ENCODE data around the gene RBM19.

RBM19 gene

DNA sequence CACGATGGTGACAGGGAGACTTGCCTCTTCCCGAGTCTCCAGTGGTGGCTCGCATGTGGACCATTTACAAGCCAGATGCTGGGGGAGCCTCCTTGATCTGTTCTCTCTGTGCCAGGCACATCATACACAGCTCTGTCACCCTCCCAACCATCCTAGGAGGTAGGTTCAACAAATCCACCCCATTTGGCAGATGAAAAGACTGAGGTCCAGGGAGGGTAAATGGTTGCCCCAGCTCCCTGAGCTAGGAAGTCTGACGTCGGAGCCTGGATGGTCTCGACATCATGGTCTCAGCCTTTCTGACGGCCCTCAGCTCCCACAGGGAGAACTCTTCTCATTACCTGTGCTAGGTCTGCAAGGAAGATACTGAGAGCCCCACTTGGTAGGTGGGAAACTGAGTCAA lies 189.6 kb downstream of the RBM19 start:
- no peak for DNase-seq (ENCODE audit: low read depth in 2 of 2)

DNA sequence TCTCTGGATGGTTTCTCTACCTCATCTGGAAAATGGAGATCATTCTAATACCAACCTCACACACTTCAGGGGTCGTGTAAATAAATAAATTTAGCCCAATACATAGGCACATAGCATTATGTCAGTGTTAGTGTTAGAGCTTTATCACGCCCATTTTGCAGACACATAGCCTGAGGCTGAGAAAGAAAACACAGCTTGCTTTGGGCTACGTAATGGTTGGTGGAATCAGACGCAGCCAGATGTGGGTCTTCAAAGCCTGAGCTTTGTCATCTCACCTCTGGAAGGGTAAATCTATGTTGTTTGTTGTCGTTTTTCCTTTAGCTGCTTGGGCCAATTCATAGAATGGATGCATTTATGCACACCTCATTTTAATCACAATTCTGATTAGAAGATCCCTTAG lies 191.6 kb downstream of the RBM19 start:
- no peak for DNase-seq (ENCODE audit: low read depth in 2 of 2)

DNA sequence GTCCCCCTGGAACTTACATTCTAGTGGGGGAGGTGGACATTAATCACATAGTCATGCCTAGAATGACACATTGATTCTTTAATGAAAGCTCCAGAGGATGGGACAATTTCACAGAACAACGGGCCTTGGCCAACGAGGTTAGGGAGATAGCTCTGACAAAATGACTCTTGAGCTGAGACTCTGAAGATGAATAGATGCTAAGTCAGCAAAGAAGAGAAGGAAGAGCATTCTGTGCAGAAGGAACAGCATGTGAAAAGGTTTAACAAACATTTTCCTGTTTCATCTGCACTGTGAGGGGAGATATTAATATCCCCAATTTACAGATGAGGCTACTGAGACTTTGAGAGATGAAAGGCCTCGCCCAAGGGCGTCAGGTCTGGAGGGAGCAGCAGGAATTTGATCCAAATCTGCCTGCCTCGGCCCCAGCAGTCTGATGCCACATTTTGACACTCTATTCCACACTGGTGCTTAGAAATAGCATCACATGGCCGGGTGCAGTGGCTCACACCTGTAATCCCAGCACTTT lies 193.6 kb downstream of the RBM19 start:
- no peak for DNase-seq (ENCODE audit: low read depth in 2 of 2)

DNA sequence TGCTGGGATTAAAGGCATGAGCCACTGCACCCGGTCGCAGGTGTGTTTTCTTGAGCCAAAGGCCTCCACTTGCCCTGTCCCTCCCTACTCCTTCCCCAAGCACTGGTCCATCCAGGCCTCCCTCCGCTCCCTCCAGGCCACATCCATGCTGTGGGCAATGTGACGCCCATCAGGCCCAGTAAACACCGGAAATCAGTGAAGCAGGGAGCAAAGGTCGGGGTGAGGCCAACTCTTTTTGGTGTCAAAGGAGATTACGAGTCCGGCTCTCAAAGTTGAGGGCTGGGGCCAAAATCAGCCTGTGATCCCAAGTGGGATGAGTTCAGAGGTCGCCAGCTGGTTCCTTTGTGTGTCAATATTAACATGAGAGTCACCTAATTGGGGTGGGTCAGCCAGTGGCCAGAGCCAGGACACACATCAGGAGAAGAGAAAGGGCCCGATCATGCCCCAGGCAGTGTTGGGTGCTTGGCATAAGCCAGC lies 195.7 kb downstream of the RBM19 start:
- DNase-seq (ENCODE audit: low read depth in 2 of 2): no peak

DNA sequence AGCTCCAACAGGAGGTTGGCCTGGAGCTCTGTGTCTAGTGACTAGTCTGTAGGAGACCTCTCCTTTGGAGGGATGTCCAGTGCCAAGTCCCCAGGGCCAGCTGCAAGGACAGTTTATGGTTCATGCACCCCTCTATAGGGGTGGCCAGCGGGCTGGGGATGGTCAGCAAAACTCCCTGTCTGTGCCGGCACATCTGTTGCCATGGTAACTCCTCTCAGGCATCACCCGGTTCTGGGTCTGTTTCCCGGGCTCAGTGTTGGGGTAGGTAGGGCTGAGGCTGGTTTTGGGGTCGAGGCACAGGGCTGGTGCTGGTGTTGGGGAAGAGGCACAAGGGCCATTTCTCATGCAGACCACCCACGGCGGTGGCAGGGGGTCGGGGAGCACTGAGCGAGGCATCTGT lies 196.8 kb downstream of the RBM19 start:
- no peak for DNase-seq (ENCODE audit: low read depth in 2 of 2)

DNA sequence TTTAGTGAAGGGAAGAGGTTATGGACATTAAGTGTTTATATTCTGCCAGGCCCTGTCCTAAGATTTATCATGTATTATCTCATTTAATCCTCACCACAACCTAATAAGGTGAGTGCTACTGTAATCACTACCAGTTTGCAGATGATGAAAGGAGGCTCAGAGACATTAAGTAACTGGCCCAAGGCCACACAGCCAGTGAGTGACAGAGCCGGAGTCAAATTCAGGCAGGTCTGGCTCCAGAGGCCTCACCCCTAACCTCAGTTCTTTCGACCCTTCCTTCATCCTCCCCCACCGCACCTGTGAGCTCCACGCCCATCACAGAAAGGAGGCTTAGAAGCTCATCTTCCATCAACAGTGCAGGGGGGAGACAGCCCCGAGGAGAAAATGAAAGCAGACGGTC lies 197.3 kb downstream of the RBM19 start:
- DNase-seq (ENCODE audit: low read depth in 2 of 2): no peak

DNA sequence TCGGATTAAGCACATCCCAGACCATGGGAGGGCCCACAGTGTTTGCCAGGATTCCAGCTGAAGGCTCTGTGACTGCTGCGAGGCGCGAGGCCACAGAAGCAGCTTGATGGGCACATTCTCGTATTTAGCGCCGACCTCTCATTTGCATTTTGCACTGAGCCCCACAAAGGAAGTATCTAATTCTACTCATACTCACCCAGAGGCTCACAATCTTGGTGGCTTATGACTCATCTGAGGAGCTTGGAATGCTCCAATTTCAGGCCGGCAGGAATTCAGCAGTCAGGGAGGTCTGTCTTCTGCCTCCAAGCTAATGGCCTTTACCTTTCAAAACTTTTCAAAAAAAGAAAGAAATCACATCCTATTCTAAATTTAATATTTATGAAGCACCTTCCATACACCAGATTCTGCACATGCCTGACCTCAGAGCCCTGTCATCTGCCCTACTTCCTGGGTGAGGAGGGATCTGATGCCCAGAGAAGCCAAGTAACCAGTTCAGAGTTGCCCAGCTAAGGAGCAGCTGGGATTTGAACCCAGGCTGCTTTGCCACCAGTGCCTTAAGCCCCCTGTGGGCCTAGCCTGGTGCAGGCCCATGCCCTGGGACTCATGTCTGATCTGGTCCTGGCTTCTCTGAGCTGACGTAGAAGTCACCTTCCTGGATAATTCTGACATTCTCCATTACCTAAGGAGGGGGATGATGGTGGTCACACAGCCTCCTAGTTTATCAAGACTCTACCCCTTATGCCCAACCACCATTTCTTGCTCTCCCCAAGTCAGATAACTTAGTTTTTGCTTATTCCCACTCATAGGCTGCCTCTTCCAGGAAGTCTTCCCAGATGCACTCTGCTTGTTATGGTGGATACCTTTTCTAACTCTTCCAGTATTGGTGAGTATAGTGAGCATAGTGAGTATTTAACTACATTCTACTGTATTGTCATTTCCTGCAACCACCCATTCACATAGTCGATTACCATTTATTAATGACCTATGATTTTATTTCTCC lies 198.9 kb downstream of the RBM19 start:
- DNase-seq (ENCODE audit: low read depth in 2 of 2): no peak

Measured in stimulated activated CD4-positive, alpha-beta T cell treated with anti-CD3 and anti-CD28 coated beads, Interleukin-15, amount 100 ng/mL, for 48 hours (primary cell).